ENCODE data around the gene CCNF.

CCNF gene

DNA sequence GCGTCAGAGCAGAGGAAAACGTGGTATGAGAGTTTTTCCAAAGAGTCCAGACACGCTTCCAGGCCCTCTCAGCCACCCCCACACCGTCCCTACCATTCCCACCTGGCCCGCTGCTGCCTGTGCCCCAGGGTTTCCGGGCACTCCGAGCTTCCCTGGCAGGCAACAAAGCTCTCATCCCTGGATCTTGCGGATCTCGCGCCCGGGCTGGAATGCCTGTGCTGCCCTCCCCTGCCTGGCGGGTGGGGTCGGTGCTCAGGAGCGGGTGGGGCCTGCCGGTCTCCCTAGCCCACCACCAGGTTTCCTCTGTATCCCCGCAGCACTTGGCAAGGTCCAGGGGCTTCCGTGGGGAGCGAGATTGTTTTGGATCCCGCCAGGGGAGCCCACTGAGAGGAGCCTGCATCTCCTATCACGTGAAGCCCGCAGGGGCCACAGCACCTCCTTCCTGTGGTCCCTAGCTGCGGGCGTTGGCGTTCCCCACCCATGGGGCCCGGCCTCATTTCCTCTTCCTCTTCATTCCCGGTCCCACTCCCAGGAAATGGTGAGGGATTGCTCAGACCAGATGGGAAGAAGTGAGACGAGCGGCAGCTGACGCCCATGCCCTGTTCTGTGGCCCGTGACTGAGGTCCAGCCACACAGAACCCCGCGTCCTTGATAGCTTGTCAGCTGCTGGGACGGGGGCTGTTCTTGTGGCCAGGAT, 56.7 kb downstream of the CCNF start:
- no peak for DNase-seq (ENCODE audit: low read depth in 2 of 2)

DNA sequence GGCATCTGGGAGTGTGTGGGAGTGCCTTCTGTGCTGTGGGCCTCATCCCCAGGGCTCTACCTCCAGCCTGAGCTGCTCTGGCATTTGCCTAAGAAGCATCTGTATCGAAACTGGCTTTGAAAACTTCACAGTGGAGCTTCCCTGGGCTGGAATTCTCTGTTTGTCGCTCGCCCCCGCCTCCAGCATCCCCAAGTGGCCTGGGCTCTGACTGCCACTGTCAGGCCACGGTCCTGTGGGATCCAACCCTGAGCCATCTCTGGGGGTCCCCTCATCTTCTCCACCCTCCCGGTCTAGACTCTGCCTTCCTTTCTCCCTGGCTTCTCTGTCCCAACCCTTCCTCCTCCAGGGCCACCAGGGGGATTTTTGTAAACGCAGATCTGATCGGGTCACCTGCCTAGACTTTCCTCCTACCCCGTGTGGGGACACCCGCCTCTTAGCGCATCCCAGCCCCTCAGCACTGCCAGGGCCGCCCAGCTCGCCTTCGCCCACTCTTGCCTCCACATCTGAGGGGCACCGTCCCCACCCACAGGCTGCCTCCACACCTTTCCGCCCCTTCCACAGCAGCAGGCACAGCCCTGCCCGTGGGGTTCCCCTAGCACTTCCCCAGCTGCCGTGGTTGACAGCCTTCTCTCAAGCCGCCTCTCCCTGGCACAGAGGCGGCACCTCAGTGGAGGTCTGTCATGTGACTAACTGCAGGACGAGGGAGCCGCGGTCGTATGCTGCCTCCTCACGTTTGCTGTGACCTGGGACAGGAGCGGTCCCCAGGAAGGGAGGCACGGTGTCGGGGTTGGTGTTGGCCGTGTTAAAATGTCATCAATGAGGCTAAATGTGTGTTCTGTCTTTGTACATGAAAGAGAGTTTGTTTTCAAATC, 57.6 kb downstream of the CCNF start:
- DNase-seq (ENCODE audit: low read depth in 2 of 2) = peak; percentile 76 to 81

DNA sequence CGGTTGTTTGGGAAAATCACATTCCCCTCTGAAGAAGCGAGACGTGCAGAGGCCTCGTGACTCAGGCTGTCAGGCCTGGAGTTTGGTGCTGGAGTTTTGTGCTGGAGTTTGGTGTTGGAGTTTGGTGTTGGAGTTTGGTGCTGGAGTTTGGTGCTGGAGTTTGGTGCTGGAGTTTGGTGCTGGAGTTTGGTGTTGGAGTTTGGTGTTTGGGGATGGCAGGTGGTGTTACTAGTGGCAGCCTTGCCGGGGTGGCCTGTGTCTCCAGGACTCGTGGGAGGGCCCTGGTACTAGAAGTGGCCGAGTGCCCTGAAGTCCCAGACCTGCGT, 58.2 kb downstream of the CCNF start:
- DNase-seq (ENCODE audit: low read depth in 2 of 2) = no peak

DNA sequence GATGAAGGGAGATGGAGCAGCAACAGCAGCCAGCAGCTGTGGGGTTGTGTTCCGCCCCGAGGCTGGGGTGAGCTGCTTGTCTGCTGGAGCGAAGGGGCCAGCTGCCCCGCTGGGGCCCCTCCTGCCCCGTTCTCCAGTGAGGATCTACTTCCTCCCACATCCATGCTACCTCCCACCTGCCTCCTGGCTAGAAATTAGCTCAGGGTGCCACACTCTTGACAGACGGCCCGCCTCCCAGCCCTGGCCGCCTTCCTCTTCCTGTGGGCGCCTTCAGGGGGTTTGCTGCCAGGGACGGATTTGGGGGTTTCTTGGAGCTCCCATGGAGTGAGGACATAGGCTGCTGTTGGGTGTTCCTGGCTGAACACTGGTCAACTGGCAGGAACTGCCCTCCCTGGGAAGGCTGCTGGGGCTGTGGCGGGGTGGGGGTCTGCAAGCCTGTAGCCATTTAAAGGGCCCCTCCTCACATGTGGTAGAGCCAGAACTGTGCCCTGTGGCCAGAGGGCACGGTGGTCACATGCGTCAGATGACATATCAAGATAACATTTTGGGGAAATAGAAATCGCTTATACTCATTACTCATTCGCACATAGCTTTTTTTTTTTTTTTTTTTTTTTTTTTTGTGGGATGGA, 58.8 kb downstream of the CCNF start:
- DNase-seq (ENCODE audit: low read depth in 2 of 2) = no peak

DNA sequence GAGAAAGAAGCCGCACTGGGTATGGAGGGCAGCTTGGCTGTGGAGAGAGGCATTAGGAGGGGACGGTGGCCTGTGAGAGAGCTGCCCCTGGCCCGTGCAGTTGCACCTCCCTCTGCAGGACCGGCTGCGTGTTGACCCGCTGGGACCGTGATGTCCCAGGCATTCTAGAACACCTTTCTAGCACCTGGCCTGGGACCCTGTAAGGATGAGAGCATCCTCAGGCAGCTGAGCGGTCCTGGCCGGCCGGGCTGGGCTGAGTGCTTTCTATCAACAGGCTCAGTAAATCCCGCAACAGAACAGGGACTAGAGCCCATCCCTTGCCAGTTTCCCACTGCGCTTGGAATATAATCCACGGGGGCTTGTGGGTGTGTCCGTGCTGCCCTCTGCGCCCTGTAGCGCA, 60.3 kb downstream of the CCNF start:
- no peak for DNase-seq (ENCODE audit: low read depth in 2 of 2)

DNA sequence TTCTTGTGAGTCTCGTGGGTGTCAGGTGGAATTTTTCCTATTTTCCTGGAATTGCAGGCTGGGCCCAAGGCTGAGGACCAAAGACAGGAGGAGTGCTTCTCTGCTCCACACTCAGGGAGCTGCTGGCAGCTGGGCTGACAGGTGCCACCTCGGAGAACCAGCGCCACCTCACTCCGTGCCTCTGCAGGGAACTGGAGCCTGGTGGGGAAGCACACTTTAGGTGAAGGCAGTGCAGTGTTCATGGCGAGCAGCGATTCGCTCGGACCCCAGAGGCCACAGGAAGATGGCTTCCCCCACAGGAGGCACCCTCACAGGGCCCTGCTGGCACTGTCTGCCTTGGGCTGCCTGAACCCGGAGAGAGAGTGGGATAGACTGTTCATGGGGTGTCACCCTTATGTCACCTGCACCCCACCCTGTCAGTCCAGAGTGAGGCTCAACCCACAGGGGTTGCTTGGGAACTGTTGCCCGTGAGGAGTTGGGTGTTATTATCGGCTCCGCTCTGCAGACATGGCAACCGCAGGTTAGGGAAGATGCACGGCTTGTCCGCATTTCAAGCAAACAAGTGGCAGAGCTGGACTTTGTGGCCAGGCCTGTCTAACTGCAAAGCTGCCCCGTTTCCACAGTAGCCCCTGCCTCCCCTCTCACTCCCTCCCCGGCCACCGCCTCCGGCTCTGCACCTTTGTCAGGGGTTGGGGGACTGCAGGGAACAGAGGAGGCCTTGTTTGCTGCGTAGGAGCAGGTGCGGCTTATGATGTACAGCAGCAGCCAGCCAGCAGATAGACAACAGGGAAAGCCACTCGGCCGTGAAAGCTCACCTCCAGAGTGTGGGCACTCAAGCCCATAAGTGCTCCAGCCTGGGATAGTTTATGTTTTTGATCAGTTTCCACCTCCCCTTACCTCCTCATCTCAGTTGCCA, 61.2 kb downstream of the CCNF start:
- DNase-seq (ENCODE audit: low read depth in 2 of 2) = no peak

DNA sequence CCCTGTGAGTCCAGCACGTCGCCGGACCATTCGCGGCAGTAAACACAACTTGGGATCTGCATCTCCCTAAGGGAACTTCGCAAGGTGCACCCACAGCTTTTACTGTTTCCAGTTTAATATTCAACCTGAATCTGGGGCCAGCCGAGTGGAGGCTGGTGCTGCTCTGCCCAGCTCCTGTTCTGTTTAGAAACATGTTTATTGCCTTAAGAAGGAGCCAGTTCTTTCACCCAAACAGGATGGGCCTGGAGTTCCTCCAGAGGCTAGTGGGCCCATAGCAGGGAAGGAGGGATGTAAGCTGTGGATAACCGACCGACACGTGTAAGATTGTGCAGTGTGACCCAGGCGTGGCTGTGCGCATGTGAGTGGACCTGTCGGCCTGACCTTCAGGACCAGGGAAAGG, 63.0 kb downstream of the CCNF start:
- no peak for DNase-seq (ENCODE audit: low read depth in 2 of 2)

DNA sequence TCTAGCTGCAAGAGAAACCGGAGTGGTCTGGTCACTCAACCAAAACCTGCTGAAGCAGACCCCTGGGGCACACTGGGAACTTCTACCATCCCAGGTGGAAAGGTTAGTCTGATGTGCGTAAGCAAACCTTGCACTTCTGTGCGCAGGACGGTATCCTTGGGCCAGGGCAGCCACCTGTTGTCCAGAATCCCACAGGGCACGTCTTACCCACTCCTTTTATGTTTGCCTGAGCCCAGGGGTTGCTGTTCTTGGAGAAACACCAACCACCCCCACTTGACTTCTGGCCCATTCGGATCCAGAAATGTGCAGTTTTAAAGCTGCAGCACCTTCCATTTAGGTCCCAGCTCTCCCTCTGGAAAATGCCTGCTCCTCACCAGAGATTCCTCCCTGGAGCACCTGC, 64.4 kb downstream of the CCNF start:
- DNase-seq (ENCODE audit: low read depth in 2 of 2) = no peak

DNA sequence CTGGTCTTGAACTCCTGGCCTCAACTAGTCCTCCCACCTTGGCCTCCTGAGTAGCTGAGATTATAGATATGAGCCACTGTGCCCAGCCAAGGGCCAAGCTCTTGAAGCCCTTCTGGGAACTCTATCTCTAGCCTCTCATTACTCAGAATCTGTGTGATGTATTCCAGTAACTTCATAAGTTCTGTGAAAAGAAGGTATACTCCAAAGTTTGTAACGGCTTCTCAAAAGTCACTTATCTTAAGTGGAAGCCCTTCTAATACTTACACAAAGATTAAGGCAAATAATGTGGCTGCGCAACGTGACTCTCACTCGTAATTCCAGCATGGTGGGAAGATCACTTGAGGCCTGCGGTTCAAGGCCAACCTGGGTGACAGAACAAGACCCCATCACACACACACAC, 65.4 kb downstream of the CCNF start:
- DNase-seq (ENCODE audit: low read depth in 2 of 2) = no peak

DNA sequence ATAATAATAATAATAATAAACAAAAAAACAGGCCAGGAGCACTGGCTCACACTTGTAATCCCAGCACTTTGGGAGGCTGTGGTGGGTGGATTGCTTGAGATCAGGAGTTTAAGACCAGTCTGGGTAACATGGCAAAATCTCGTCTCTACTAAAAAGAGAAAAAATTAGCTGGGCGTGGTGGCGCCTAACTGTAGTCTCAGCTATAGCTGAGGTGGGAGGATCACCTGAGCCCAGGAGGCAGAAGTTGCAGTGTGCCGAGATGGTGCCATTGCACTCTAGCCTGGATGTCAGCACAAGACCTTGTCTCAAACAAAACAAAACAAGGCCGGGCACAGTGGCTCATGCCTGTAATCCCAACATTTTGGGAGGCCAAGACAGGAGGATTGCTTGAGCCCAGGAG, 65.8 kb downstream of the CCNF start:
- DNase-seq (ENCODE audit: low read depth in 2 of 2) = no peak

DNA sequence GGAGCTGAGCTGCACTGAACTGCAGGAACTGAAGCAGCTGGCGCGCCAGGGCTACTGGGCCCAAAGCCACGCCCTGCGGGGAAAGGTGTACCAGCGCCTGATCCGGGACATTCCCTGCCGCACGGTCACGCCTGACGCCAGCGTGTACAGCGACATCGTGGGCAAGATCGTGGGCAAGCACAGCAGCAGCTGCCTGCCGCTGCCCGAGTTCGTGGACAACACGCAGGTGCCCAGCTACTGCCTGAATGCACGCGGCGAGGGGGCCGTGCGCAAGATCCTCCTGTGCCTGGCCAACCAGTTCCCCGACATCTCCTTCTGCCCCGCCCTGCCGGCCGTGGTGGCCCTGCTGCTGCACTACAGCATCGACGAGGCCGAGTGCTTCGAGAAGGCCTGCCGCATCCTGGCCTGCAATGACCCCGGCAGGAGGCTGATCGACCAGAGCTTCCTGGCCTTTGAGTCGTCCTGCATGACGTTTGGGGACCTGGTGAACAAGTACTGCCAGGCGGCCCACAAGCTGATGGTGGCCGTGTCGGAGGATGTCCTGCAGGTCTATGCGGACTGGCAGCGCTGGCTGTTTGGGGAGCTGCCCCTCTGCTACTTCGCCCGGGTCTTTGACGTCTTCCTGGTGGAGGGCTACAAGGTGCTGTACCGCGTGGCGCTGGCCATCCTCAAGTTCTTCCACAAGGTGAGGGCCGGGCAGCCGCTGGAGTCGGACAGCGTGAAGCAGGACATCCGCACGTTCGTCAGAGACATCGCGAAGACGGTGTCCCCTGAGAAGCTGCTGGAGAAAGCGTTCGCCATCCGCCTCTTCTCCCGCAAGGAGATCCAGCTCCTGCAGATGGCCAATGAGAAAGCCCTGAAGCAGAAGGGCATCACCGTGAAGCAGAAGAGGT, 67.2 kb downstream of the CCNF start:
- no peak for DNase-seq (ENCODE audit: low read depth in 2 of 2)

DNA sequence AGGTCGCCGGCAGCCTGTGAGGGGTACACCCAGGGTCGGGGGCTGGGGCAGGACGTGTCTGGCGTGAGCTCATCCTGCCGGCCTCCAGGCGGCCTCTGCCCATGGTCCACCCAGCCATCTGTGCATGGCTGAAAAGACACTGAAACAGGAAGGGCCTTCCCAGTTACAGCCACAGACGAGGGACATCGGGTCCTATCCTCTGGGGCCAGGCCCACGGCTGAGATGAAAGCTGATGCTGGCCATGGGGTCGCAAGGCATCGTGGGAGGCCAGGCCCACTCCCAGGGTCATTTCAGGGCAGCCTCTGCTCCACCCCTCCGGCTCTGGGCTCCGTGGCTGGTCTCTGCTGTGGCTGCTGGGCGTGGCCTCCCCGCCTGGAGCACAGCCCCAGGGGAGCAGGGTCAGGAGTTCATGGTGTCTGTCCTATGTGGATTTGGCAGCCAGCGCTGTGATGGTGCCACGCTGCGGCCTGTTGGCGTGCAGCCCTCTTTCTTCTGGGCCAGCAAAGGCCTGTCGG, 67.9 kb downstream of the CCNF start:
- no peak for DNase-seq (ENCODE audit: low read depth in 2 of 2)

DNA sequence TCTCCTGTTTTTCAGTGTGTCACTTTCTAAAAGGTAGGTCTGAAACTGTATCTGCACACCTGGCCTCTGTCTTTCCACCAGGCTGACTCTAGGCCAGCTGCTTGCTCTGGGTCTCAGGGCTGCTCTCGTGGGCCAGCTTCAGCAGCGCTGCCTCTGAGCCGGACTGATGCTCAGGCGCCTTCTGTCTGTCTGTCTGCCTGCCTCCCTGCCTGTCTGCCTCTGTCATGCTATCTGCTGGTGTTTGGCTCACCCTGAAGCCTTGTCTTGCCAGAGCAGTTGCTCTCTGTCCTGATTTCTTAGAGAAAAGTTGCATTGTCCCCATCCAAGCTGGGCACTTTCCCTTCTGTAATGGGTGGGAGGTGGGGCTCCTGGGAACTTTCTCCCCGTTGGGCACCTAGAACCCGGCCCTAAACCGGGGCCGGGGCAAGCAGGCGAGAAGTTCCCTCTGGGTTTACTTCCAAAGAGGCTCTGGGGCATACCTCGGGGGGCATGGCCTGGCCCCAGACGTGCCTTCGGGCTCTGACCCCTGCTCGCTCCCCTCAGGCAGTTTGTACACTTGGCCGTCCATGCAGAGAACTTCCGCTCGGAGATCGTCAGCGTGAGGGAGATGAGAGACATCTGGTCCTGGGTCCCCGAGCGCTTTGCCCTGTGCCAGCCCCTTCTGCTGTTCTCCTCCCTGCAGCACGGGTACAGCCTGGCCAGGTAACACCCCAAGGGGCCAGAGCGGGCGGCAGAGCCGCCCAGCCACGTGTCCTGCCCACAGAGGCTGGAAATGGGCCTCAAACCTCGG, 68.6 kb downstream of the CCNF start:
- DNase-seq (ENCODE audit: low read depth in 2 of 2) = no peak

DNA sequence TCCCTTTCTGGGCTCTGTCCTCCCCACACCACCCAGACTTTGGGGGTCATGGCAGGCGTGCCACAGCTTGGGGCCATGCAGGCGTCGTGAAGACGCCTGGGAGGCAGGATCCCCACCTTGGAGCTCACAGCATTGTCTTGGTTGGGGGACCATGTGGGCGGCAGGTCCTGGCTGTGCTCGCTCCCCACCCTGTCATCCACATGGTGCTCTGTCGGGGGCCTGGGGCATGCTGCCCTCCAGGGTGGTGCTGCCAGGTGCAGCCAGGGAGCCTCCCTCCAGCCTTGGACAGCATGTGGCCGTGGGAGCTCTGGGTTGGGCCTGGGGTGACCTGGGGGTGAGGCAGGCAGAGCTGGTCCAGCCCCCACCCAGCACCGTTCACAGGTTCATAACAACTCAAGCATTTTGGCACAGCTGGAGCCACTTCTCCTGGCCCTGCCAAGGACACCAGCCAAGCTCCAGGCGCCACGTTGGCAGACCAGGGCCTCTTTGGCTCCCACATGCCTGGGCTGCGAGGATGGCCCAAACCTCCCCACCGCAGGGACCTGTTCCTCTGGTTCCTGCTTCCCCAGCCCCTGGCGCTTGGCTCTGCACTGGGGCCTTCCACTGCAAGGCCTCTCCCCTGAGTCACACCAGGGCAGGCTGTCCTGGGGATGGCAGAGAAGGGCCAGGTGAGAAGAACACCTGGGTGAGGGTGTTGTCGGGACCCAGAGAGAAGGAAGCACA, 69.4 kb downstream of the CCNF start:
- DNase-seq (ENCODE audit: low read depth in 2 of 2) = no peak

DNA sequence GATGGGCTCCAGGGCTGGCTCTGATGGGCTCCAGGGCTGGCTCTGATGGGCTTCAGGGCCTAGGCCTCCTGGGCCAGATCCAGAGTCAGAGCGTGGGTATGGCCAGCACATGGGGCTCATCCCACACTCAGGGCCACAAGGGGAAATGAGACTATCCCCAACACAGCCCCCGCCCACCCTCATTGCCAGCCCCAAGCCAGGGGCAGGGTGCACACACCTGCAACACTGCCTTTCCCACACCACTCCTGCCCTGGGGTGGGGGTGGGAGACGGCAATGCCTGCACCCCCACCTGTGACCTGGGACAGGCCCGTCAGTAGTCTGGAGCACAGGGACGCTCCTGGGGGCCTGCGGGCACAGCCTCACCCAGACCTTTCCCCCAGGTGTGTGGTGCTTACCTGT, 70.2 kb downstream of the CCNF start:
- no peak for DNase-seq (ENCODE audit: low read depth in 2 of 2)

DNA sequence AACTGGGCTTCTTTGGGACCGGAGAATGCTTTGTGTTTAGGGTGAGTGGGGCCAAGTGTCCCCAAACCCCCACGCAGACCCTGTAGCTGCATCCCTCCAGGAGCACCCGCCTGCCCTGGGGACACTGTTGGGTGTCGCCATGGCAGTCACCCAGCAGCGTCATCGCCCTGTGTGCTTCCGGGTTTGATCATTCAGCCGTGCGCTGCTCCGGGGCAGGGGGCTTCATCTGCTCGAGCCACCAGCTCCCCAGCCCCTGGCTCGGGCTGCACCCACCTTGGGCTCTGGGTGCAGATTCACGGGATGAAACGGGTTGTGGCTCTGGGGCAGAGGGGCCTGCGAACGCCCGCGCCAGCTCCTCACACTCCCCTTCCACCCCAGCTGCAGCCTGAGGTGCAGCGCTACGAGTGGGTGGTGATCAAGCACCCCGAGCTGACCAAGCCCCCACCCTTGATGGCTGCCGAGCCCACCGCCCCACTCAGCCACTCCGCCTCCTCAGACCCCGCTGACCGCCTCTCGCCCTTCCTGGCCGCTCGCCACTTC, 70.7 kb downstream of the CCNF start:
- DNase-seq (ENCODE audit: low read depth in 2 of 2) = no peak

DNA sequence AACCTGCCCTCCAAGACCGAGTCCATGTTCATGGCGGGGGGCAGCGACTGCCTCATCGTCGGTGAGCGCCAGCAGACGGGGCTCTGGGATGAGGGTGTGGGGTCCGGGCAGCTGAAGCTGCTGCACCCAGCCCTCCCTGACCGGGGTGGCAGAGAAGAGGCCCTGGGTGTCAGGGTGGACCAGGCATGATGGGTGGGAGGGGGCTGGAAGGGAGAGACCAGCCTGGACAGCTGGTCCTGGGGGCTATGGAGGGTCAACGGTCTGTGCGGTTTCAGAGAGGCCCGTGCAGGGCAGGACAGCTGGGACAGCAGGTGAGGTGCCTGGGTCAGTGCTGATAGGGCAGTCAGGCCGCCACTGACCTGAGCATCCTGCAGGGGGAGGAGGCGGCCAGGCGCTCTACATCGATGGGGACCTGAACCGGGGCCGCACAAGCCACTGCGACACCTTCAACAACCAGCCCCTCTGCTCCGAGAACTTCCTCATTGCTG, 71.2 kb downstream of the CCNF start:
- no peak for DNase-seq (ENCODE audit: low read depth in 2 of 2)

DNA sequence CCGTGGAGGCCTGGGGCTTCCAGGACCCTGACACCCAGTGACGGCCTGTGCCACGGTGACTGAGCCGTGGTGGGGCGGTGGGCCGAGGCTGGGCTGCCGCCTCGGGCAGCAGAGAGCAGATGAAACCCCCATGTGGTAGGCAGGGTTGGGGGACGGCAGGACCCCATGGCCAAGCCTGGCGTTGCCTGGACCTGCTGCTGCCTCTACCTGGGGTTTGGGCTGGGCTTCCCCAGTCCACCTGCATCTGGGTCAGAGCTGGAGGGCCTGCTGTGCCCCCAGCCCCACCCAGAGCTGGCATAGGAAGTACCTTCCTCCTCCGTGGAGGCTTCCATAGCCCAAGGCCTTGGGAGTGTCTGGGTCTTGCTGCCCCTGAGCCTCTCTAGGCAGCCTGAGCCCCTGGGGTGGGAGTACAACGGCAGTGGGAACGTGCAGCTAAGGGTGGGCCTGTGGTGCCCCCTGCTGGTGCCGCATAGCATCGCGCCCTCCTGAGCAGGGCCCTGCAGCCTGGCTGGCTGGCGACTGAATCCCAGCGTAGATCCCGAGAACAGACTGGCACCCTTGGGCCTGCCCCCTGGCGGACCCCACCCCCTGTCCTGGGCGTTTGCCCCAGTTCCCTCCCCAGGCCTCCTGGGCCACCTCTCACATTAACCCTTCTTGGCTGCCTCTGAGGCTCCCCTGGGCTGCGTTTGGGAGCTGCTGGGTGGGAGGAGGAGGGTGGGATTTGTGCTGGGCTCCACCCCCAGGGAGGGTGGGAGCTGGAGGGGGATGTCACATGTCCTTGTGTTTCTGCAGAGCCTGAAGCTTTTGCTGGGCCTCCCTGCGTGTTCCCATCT, 71.9 kb downstream of the CCNF start:
- peak; percentile 56 to 67 for DNase-seq (ENCODE audit: low read depth in 2 of 2)
